GM12873 (cell line): ENCODE measurements around the gene SLC36A4.

ENCODE experiments used
- TF ChIP-seq, protein P1 (sequence below): IDR thresholded peaks from 2 replicates; pipeline ENCODE4 v1.5.1; 2012; ENCODE audit warnings: low read depth, mild to moderate bottlenecking, moderate library complexity, low read length, control low read depth; ENCODE audit not compliant: insufficient read depth; ENCODE audit errors: missing control alignments

The SLC36A4 gene

GRCh38 chr11:93166194-93166593 lies 31.6 kb downstream of the SLC36A4 start:
- TF ChIP-seq, protein P1, sequence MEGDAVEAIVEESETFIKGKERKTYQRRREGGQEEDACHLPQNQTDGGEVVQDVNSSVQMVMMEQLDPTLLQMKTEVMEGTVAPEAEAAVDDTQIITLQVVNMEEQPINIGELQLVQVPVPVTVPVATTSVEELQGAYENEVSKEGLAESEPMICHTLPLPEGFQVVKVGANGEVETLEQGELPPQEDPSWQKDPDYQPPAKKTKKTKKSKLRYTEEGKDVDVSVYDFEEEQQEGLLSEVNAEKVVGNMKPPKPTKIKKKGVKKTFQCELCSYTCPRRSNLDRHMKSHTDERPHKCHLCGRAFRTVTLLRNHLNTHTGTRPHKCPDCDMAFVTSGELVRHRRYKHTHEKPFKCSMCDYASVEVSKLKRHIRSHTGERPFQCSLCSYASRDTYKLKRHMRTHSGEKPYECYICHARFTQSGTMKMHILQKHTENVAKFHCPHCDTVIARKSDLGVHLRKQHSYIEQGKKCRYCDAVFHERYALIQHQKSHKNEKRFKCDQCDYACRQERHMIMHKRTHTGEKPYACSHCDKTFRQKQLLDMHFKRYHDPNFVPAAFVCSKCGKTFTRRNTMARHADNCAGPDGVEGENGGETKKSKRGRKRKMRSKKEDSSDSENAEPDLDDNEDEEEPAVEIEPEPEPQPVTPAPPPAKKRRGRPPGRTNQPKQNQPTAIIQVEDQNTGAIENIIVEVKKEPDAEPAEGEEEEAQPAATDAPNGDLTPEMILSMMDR = no peak

DNA sequence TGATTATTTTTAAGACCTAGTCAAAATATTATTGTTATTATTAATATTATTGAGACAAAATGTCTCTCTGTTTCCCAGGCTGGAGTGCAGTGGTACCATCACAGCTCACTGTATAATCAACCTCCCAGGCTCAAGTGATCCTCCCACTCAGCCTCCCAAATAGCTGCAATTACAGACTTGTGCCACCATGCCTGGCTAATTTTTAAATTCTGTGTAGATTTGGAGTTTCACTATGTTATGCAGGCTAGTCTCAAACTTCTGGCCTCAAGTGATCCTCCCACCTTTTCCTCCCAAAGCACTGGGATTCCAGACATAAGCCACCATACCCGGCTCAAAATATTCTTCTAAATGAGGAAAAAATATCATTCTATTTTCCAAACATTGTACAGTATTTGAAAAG lies 37.0 kb downstream of the SLC36A4 start:
- TF ChIP-seq, protein P1 = peak; percentile 4

- TF ChIP-seq, protein P1 = no peak
These were observed 37.6 kb downstream of the SLC36A4 start for GRCh38 chr11:93160156-93160555.

DNA sequence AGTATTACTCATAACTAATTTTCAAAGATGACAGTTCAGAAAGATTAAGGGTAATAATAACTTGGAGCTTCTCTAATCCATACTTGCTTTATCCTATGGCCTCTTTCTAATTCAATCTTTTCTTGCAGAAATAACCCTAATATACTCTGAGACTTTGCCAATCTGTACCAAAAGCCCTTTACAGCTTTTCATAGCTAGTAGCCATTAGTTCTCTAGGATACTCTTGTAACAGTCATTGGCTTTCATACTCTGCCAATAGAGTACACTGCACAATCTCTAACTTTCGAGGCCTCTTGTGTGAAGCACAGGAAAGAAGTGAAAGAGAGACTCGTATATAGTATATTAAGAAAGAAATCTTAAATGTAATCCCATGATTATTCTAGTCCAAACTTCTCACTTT lies 38.1 kb downstream of the SLC36A4 start:
- TF ChIP-seq, protein P1 = no peak

GRCh38 chr11:93155738-93156137 lies 42.1 kb downstream of the SLC36A4 start:
- TF ChIP-seq, protein P1 = no peak

DNA sequence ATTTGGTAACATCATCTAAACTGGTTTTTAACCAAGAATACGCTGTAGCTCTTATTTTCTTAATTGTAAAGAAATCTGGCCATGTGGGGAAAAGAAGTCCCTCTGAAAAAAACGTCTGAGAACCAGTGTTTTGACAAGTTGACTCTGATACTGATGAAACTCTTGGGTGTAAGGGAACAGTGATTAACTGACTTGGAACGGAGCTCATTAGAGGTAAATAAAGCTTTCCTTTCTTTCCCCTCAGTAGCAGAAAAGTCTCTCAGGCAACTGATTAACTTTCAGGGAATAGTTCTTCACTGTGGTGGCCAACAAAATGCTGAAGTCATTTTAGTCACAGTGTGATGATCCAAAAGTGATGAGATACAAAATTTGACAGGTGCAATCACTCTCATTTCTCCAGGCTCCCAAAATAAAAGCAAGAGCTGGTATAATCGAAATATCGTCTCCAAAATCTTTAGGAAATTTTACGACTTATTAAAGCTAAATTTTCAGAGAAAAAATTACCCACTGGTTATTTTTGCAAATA lies 52.3 kb downstream of the SLC36A4 start:
- TF ChIP-seq, protein P1 = no peak

GRCh38 chr11:93143800-93144199 lies 54.0 kb downstream of the SLC36A4 start:
- TF ChIP-seq, protein P1 = no peak
